CD4-positive, alpha-beta T cell (primary cell): ENCODE measurements around the gene TYMS. TPM values are rescaled to one million over a fixed set of nuclear protein-coding genes. Genes with fewer than 3 reads are reported as not detected.

Experiments
- ATAC-seq: fragments of 200-7000 bp; cut with Tn5 transposase; one replicate; pipeline ENCODE4 v1.10.0; 2022; ENCODE audit warnings: mild to moderate bottlenecking; ENCODE audit not compliant: poor library complexity
- CTCF ChIA-PET: fragments of 350-600 bp; sonication (Branson Sonifier 250); formaldehyde crosslinking; loops from one replicate; lab custom pipeline; 2021; ENCODE audit warnings: antibody characterized with exemption, inconsistent platforms; lab: Charles Lee
- POLR2A ChIA-PET: fragments of 350-600 bp; sonication (Branson Sonifier 250); formaldehyde crosslinking; loops from one replicate; lab custom pipeline; 2021; ENCODE audit warnings: antibody characterized with exemption, inconsistent platforms; lab: Charles Lee
- DNase-seq, 14 experiments: peaks; one replicate each; pipeline ENCODE4 v3.0.0-alpha.2; 2013 to 2020; ENCODE audit warnings: mixed read lengths in 2 of 14
- H3K27ac ChIP-seq, 2 donors: one replicate each; pipeline versions ENCODE4 v1.5.1 to v1.7.0; 2013; ENCODE audit warnings: low read length in 2 of 2, low read depth in 1 of 2, mild to moderate bottlenecking in 1 of 2
- H3K27me3 ChIP-seq, 2 experiments: 1 replicate in 1 of 2; 2 replicates in 1 of 2; pipeline versions ENCODE4 v1.6.1 to v1.7.0; 2013; ENCODE audit warnings: low read length in 2 of 2, control low read depth in 1 of 2, mild to moderate bottlenecking in 1 of 2, moderate library complexity in 1 of 2; ENCODE audit not compliant: insufficient read depth in 2 of 2, control insufficient read depth in 1 of 2
- H3K36me3 ChIP-seq: one replicate; pipeline ENCODE4 v1.6.1; 2013; ENCODE audit warnings: low read length, control low read depth; ENCODE audit not compliant: insufficient read depth
- H3K4me1 ChIP-seq: one replicate; pipeline ENCODE4 v1.6.1; 2013; ENCODE audit warnings: low read length, control low read depth; ENCODE audit not compliant: insufficient read depth
- H3K4me3 ChIP-seq: one replicate; pipeline ENCODE4 v1.5.1; 2013; ENCODE audit warnings: mild to moderate bottlenecking, low read length, moderate library complexity
- H3K9me3 ChIP-seq, 2 experiments: 1 replicate in 1 of 2; 2 replicates in 1 of 2; pipeline versions ENCODE4 v1.6.1 to v1.7.0; 2013; ENCODE audit warnings: low read length in 2 of 2, mild to moderate bottlenecking in 2 of 2, control low read depth in 1 of 2, moderate library complexity in 1 of 2; ENCODE audit not compliant: control insufficient read depth in 1 of 2, insufficient read depth in 1 of 2
- H3K27ac Mint-ChIP-seq: one replicate; pipeline ENCODE4 v1.8.0; 2020; ENCODE audit warnings: mixed read lengths
- H3K27me3 Mint-ChIP-seq: one replicate; pipeline ENCODE4 v1.8.0; 2021; ENCODE audit warnings: mixed read lengths
- H3K36me3 Mint-ChIP-seq: one replicate; pipeline ENCODE4 v1.8.0; 2021; ENCODE audit warnings: low read depth, mixed read lengths
- H3K4me1 Mint-ChIP-seq: one replicate; pipeline ENCODE4 v1.8.0; 2021; ENCODE audit warnings: low read depth, mixed read lengths
- H3K4me3 Mint-ChIP-seq: one replicate; pipeline ENCODE4 v1.8.0; 2020; ENCODE audit warnings: mild to moderate bottlenecking, mixed read lengths
- H3K9me3 Mint-ChIP-seq: one replicate; pipeline ENCODE4 v1.8.0; 2020; ENCODE audit warnings: mixed read lengths
- CTCF ChIP-seq: fragments of 200-600 bp; IDR thresholded peaks from one replicate; pipeline ENCODE4 v1.8.0; 2022; ENCODE audit warnings: antibody characterized with exemption, mild to moderate bottlenecking
- intact Hi-C, 2 experiments: fragments of 100-400 bp; cut with DNase I in 1 of 2; cut with micrococcal nuclease in 1 of 2; formaldehyde crosslinking; loops; one replicate each; pipeline versions ENCODE4 v1.15.1 to v1.9.0; 2023 to 2025; cut with DNase I, micrococcal nuclease
- total RNA-seq, 174 experiments: library from RNA in 2 of 174; stranded (reverse) in 2 of 174; gene quantifications; one replicate each; pipeline ENCODE4 v1.2.3 and lab custom pipeline; 2021 to 2026

The TYMS gene
- total RNA-seq, 2 experiments from 2014 or later: 1.1 to 1.5 TPM

DNA sequence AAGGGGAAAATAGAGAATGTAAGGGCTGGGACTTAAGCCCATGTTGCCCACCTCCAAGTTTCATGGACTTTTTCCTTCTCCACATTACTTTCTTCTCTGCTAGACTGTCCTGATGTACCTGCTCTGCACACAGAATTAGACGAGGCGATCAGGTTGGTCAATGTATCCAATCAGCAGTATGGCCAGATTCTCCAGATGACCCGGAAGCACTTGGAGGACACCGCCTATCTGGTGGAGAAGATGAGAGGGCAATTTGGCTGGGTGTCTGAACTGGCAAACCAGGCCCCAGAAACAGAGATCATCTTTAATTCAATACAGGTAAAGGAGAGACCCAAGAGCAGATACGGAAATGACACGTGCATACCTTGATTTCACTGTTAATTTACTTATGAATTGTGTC, 16.2 kb upstream of the TYMS start:
- H3K4me3 Mint-ChIP-seq: no peak overlapping the region
- ChIA-PET CTCF (no interaction called here), POLR2A (no interaction called here)
- H3K27ac ChIP-seq: no peak overlapping the region
- H3K27me3 Mint-ChIP-seq: peaks cover 16% of the 10 kb centered on the region
- H3K36me3 ChIP-seq: no peaks in the 10 kb centered on the region
- H3K36me3 Mint-ChIP-seq: no peaks in the 10 kb centered on the region
- no peaks in the 10 kb centered on the region for H3K9me3 Mint-ChIP-seq
- H3K27ac Mint-ChIP-seq: no peak overlapping the region
- H3K4me3 ChIP-seq: no peak overlapping the region
- DNase-seq (no peak), ATAC-seq (no peak)
- no peaks in the 10 kb centered on the region for H3K4me1 Mint-ChIP-seq
- no peaks in the 10 kb centered on the region for H3K9me3 ChIP-seq
- no peaks in the 10 kb centered on the region for H3K4me1 ChIP-seq
- no peaks in the 10 kb centered on the region for H3K27me3 ChIP-seq
- TF ChIP-seq CTCF: no peak
- intact Hi-C loops: no loop called here

DNA sequence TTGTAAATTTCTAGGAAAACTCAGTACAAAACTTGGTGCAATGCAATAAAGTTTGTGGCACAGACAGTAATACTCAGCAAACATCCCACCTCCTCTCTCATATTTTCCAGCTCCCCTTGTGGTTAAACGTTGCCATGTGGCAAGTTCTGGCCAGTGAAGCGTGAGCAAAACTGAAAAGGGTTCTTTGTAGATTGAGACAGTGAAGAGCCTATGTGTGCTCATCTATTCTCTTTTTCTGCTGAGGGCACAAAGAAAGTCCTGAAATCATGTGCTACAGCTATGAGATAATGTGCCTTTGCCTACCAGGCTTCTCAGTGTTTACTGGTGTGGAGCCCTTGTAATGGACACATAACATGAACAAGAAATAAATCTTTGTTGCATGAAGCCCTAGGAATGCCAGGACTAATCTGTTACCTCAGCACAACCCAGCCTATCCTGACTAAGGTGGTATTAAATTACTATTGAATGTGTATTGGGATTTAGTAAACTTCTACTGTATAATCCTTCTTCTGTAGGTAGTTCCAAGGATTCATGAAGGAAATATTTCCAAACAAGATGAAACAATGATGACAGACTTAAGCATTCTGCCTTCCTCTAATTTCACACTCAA, 13.0 kb upstream of the TYMS start:
- no peaks in the 10 kb centered on the region for H3K4me1 ChIP-seq
- POLR2A ChIA-PET: no interaction called here
- no peaks in the 10 kb centered on the region for H3K36me3 ChIP-seq
- TF ChIP-seq CTCF: no peak
- ATAC-seq (no peak), DNase-seq (no peak)
- no peaks in the 10 kb centered on the region for H3K4me1 Mint-ChIP-seq
- intact Hi-C loops: no loop called here
- H3K27me3 ChIP-seq: no peaks in the 10 kb centered on the region
- no peak overlapping the region for H3K4me3 Mint-ChIP-seq
- CTCF ChIA-PET: no interaction called here
- no peak overlapping the region for H3K27ac ChIP-seq
- no peaks in the 10 kb centered on the region for H3K9me3 Mint-ChIP-seq
- no peaks in the 10 kb centered on the region for H3K9me3 ChIP-seq
- no peak overlapping the region for H3K27ac Mint-ChIP-seq
- H3K4me3 ChIP-seq: no peak overlapping the region
- no peaks in the 10 kb centered on the region for H3K36me3 Mint-ChIP-seq
- H3K27me3 Mint-ChIP-seq: peaks cover 15% of the 10 kb centered on the region

- H3K4me1 ChIP-seq: no peaks in the 10 kb centered on the region
- Mint-ChIP-seq H3K36me3 (no peaks in the 10 kb centered on the region), H3K27ac (no peak overlapping the region), H3K4me3 (no peak overlapping the region), H3K4me1 (peaks cover 7% of the 10 kb centered on the region), H3K9me3 (no peaks in the 10 kb centered on the region), H3K27me3 (peaks cover 27% of the 10 kb centered on the region)
- ATAC-seq (no peak), DNase-seq (no peak)
- H3K4me3 ChIP-seq: no peak overlapping the region
- no peaks in the 10 kb centered on the region for H3K27me3 ChIP-seq
- no peaks in the 10 kb centered on the region for H3K9me3 ChIP-seq
- POLR2A ChIA-PET: interaction anchor here (0.6 kb wide), 1 partner anchor 60 kb away, joined by 3 read pairs; no protein-coding TSS in a partner anchor
- intact Hi-C loops: no loop called here
- no peak overlapping the region for H3K27ac ChIP-seq
- H3K36me3 ChIP-seq: no peaks in the 10 kb centered on the region
- CTCF ChIA-PET: no interaction called here
- TF ChIP-seq CTCF: no peak
These were observed 10.1 kb upstream of the TYMS start for GRCh38 chr18:647304-647703.
